WTC11 (cell line): ENCODE data around the gene IFT88. TPM values are rescaled to one million over a fixed set of nuclear protein-coding genes. Genes with fewer than 3 reads are reported as not detected.

Experiments
- ATAC-seq: fragments of 200-7000 bp; cut with Tn5 transposase; 2 replicates; pipeline ENCODE4 v1.10.0; 2021; ENCODE audit warnings: mild to moderate bottlenecking, moderate library complexity
- CTCF ChIA-PET: fragments of 300-600 bp; sonication (Branson Sonifier 250); formaldehyde crosslinking; loops from one replicate; lab custom pipeline; 2021; ENCODE audit warnings: antibody characterized with exemption; lab: Charles Lee
- POLR2A ChIA-PET: fragments of 350-600 bp; sonication (Branson Sonifier 250); formaldehyde crosslinking; loops from one replicate; lab custom pipeline; 2021; ENCODE audit warnings: antibody characterized with exemption; lab: Charles Lee
- DNase-seq: peaks from one replicate; pipeline ENCODE4 v3.0.0; 2021; ENCODE audit warnings: low spot score
- H3K27ac Mint-ChIP-seq: 2 replicates; pipeline ENCODE4 v1.8.0; 2021; ENCODE audit warnings: mixed read lengths
- H3K27me3 Mint-ChIP-seq: 2 replicates; pipeline ENCODE4 v1.8.0; 2021; ENCODE audit warnings: low read depth, mild to moderate bottlenecking, moderate library complexity, mixed read lengths
- H3K36me3 Mint-ChIP-seq: 2 replicates; pipeline ENCODE4 v1.8.0; 2021; ENCODE audit warnings: mixed read lengths
- H3K4me1 Mint-ChIP-seq: 2 replicates; pipeline ENCODE4 v1.8.0; 2022; ENCODE audit warnings: mixed read lengths
- H3K4me3 Mint-ChIP-seq: 2 replicates; pipeline ENCODE4 v1.8.0; 2021; ENCODE audit warnings: mild to moderate bottlenecking, moderate library complexity, mixed read lengths
- H3K9me3 Mint-ChIP-seq: 2 replicates; pipeline ENCODE4 v1.8.0; 2021; ENCODE audit warnings: mixed read lengths
- ELF4 ChIP-seq: sonication (generic); formaldehyde crosslinking; IDR thresholded peaks from 2 replicates; pipeline ENCODE4 v1.8.1; 2022; ENCODE audit warnings: low read depth, mild to moderate bottlenecking, moderate library complexity, missing genetic modification reagents
- ESRRA ChIP-seq: sonication (generic); formaldehyde crosslinking; IDR thresholded peaks from 2 replicates; pipeline ENCODE4 v1.8.1; 2022; ENCODE audit warnings: mild to moderate bottlenecking, missing genetic modification reagents, borderline replicate concordance
- FOXJ3 ChIP-seq: sonication (generic); formaldehyde crosslinking; IDR thresholded peaks from 2 replicates; pipeline ENCODE4 v1.9.0; 2021; ENCODE audit warnings: missing genetic modification reagents, mild to moderate bottlenecking, borderline replicate concordance
- FOXP1 ChIP-seq: sonication (generic); formaldehyde crosslinking; IDR thresholded peaks from 2 replicates; pipeline ENCODE4 v1.8.0; 2022; ENCODE audit warnings: missing genetic modification reagents, mild to moderate bottlenecking, moderate library complexity, borderline replicate concordance
- JUN ChIP-seq: sonication (generic); formaldehyde crosslinking; IDR thresholded peaks from 2 replicates; pipeline ENCODE4 v1.8.0; 2023; ENCODE audit warnings: mild to moderate bottlenecking, missing genetic modification reagents
- MYBL2 ChIP-seq: sonication (generic); formaldehyde crosslinking; IDR thresholded peaks from 2 replicates; pipeline ENCODE4 v1.8.1; 2023; ENCODE audit warnings: mild to moderate bottlenecking, moderate library complexity, missing genetic modification reagents
- NFATC4 ChIP-seq: fragments of 250-450 bp; sonication (Bioruptor Pico); IDR thresholded peaks from 2 replicates; pipeline ENCODE4 v1.9.0; 2021; ENCODE audit warnings: mild to moderate bottlenecking
- SMAD3 ChIP-seq: sonication (generic); formaldehyde crosslinking; IDR thresholded peaks from 2 replicates; pipeline ENCODE4 v1.8.0; 2022; ENCODE audit warnings: missing genetic modification reagents, mild to moderate bottlenecking, borderline replicate concordance
- TEAD4 ChIP-seq: sonication (generic); formaldehyde crosslinking; IDR thresholded peaks from 2 replicates; pipeline ENCODE4 v1.8.0; 2022; ENCODE audit warnings: mild to moderate bottlenecking, missing genetic modification reagents
- ZNF263 ChIP-seq: sonication (generic); formaldehyde crosslinking; IDR thresholded peaks from 2 replicates; pipeline ENCODE4 v1.8.1; 2022; ENCODE audit warnings: low read depth, mild to moderate bottlenecking, moderate library complexity, missing genetic modification reagents
- ZNF416 ChIP-seq: fragments of 250-450 bp; sonication (Bioruptor Pico); IDR thresholded peaks from 2 replicates; pipeline ENCODE4 v1.9.0; 2021; ENCODE audit warnings: mild to moderate bottlenecking, inconsistent platforms
- total RNA-seq: library from RNA; stranded (reverse); gene quantifications from 3 replicates; pipeline ENCODE4 v1.2.3, GENCODE V29; 2021
- TF ChIP-seq, protein P1 (sequence below): fragments of 250-450 bp; sonication (Bioruptor Pico); IDR thresholded peaks from 2 replicates; pipeline ENCODE4 v1.9.0; 2021; ENCODE audit warnings: mild to moderate bottlenecking, borderline replicate concordance
- TF ChIP-seq, protein P2 (sequence below): sonication (generic); formaldehyde crosslinking; IDR thresholded peaks from 2 replicates; pipeline ENCODE4 v1.8.0; 2022; ENCODE audit warnings: mild to moderate bottlenecking, missing genetic modification reagents
- TF ChIP-seq, protein P3 (sequence below): sonication (generic); formaldehyde crosslinking; IDR thresholded peaks from 2 replicates; pipeline ENCODE4 v1.8.0; 2023; ENCODE audit warnings: missing genetic modification reagents, mild to moderate bottlenecking, borderline replicate concordance
- TF ChIP-seq, protein P4 (sequence below): sonication (generic); formaldehyde crosslinking; IDR thresholded peaks from 2 replicates; pipeline ENCODE4 v1.8.1; 2022; ENCODE audit warnings: mild to moderate bottlenecking, missing genetic modification reagents, moderate library complexity, borderline replicate concordance
- TF ChIP-seq, protein P5 (sequence below): sonication (generic); formaldehyde crosslinking; IDR thresholded peaks from 2 replicates; pipeline ENCODE4 v1.8.0; 2023; ENCODE audit warnings: mild to moderate bottlenecking, missing genetic modification reagents
- TF ChIP-seq, protein P6 (sequence below): sonication (generic); formaldehyde crosslinking; IDR thresholded peaks from 2 replicates; pipeline ENCODE4 v1.8.0; 2022; ENCODE audit warnings: mild to moderate bottlenecking, missing genetic modification reagents

IFT88 gene
- total RNA-seq, 1 experiment from 2014 or later: 6.5 TPM

DNA sequence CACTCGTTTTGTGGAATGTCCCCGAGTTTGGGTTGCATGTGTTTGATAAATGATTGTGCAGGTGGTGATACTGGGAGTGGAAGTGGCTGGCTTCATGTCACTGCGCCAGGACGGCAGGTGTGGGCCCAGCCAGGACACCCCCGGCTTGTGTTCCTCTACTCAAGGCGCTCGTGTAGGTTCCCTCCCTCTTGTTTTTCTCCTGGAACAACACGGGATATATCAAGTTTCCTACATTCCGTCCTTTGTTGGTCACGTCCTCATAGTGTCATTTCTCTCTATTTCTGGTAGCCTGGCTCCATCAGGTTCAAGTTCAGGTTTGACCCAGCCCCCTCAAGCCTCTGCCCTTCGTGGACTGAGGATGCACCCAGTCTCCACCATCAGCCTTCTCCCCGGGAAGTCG, 152.8 kb downstream of the IFT88 start (continued):
- TF ChIP-seq, protein P1, sequence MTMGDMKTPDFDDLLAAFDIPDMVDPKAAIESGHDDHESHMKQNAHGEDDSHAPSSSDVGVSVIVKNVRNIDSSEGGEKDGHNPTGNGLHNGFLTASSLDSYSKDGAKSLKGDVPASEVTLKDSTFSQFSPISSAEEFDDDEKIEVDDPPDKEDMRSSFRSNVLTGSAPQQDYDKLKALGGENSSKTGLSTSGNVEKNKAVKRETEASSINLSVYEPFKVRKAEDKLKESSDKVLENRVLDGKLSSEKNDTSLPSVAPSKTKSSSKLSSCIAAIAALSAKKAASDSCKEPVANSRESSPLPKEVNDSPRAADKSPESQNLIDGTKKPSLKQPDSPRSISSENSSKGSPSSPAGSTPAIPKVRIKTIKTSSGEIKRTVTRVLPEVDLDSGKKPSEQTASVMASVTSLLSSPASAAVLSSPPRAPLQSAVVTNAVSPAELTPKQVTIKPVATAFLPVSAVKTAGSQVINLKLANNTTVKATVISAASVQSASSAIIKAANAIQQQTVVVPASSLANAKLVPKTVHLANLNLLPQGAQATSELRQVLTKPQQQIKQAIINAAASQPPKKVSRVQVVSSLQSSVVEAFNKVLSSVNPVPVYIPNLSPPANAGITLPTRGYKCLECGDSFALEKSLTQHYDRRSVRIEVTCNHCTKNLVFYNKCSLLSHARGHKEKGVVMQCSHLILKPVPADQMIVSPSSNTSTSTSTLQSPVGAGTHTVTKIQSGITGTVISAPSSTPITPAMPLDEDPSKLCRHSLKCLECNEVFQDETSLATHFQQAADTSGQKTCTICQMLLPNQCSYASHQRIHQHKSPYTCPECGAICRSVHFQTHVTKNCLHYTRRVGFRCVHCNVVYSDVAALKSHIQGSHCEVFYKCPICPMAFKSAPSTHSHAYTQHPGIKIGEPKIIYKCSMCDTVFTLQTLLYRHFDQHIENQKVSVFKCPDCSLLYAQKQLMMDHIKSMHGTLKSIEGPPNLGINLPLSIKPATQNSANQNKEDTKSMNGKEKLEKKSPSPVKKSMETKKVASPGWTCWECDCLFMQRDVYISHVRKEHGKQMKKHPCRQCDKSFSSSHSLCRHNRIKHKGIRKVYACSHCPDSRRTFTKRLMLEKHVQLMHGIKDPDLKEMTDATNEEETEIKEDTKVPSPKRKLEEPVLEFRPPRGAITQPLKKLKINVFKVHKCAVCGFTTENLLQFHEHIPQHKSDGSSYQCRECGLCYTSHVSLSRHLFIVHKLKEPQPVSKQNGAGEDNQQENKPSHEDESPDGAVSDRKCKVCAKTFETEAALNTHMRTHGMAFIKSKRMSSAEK (CRISPR knock-in tag): no peak
- TF ChIP-seq, protein P2, sequence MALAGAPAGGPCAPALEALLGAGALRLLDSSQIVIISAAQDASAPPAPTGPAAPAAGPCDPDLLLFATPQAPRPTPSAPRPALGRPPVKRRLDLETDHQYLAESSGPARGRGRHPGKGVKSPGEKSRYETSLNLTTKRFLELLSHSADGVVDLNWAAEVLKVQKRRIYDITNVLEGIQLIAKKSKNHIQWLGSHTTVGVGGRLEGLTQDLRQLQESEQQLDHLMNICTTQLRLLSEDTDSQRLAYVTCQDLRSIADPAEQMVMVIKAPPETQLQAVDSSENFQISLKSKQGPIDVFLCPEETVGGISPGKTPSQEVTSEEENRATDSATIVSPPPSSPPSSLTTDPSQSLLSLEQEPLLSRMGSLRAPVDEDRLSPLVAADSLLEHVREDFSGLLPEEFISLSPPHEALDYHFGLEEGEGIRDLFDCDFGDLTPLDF (CRISPR knock-in tag): no peak
- TF ChIP-seq, all 79 proteins: peak for 0

DNA sequence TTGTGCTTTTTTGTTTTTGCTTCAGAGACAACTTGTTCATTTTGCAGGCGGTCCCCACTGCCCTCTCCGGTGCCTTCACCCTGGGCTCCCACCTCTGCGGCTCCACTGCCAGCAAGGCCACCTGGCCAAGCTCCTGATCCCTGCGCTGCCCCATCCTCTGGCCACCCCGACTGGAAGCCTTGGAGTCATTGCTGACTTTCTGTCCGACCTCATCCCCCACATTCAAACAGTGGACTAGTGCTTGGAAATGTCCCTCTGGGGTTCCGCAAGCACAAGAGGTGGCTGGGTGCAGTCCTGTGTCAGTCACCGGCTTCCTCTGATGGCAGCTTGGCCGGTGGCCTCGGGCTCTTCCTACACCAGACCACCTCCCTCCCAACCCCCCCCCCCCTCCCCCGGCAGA, 153.5 kb downstream of the IFT88 start:
- Mint-ChIP-seq H3K9me3 (no peaks in the 10 kb centered on the region), H3K4me1 (peaks cover 23% of the 10 kb centered on the region), H3K36me3 (no peaks in the 10 kb centered on the region), H3K27me3 (peaks cover 12% of the 10 kb centered on the region), H3K27ac (no peak overlapping the region), H3K4me3 (no peak overlapping the region)
- DNase-seq: no peak
- ATAC-seq: no peak
- CTCF ChIA-PET: interaction anchor here (0.6 to 1.3 kb wide), 2 partner anchors 228 to 567 kb away, joined by 4 read pairs; no protein-coding TSS in a partner anchor
- POLR2A ChIA-PET: no interaction called here
- TF ChIP-seq, protein P3, sequence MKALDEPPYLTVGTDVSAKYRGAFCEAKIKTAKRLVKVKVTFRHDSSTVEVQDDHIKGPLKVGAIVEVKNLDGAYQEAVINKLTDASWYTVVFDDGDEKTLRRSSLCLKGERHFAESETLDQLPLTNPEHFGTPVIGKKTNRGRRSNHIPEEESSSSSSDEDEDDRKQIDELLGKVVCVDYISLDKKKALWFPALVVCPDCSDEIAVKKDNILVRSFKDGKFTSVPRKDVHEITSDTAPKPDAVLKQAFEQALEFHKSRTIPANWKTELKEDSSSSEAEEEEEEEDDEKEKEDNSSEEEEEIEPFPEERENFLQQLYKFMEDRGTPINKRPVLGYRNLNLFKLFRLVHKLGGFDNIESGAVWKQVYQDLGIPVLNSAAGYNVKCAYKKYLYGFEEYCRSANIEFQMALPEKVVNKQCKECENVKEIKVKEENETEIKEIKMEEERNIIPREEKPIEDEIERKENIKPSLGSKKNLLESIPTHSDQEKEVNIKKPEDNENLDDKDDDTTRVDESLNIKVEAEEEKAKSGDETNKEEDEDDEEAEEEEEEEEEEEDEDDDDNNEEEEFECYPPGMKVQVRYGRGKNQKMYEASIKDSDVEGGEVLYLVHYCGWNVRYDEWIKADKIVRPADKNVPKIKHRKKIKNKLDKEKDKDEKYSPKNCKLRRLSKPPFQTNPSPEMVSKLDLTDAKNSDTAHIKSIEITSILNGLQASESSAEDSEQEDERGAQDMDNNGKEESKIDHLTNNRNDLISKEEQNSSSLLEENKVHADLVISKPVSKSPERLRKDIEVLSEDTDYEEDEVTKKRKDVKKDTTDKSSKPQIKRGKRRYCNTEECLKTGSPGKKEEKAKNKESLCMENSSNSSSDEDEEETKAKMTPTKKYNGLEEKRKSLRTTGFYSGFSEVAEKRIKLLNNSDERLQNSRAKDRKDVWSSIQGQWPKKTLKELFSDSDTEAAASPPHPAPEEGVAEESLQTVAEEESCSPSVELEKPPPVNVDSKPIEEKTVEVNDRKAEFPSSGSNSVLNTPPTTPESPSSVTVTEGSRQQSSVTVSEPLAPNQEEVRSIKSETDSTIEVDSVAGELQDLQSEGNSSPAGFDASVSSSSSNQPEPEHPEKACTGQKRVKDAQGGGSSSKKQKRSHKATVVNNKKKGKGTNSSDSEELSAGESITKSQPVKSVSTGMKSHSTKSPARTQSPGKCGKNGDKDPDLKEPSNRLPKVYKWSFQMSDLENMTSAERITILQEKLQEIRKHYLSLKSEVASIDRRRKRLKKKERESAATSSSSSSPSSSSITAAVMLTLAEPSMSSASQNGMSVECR (CRISPR knock-in tag): no peak
- TF ChIP-seq ZNF416 (CRISPR knock-in tag) (no peak), JUN (CRISPR knock-in tag) (no peak), ZNF263 (CRISPR knock-in tag) (no peak), ESRRA (no peak), SMAD3 (CRISPR knock-in tag) (no peak), FOXJ3 (CRISPR knock-in tag) (no peak), TEAD4 (CRISPR knock-in tag) (no peak), MYBL2 (CRISPR knock-in tag) (no peak), NFATC4 (no peak), ELF4 (CRISPR knock-in tag) (no peak), FOXP1 (CRISPR knock-in tag) (no peak)
- TF ChIP-seq, protein P1 (CRISPR knock-in tag): no peak
- TF ChIP-seq, protein P4, sequence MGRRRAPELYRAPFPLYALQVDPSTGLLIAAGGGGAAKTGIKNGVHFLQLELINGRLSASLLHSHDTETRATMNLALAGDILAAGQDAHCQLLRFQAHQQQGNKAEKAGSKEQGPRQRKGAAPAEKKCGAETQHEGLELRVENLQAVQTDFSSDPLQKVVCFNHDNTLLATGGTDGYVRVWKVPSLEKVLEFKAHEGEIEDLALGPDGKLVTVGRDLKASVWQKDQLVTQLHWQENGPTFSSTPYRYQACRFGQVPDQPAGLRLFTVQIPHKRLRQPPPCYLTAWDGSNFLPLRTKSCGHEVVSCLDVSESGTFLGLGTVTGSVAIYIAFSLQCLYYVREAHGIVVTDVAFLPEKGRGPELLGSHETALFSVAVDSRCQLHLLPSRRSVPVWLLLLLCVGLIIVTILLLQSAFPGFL (CRISPR knock-in tag): no peak
- TF ChIP-seq, protein P5, sequence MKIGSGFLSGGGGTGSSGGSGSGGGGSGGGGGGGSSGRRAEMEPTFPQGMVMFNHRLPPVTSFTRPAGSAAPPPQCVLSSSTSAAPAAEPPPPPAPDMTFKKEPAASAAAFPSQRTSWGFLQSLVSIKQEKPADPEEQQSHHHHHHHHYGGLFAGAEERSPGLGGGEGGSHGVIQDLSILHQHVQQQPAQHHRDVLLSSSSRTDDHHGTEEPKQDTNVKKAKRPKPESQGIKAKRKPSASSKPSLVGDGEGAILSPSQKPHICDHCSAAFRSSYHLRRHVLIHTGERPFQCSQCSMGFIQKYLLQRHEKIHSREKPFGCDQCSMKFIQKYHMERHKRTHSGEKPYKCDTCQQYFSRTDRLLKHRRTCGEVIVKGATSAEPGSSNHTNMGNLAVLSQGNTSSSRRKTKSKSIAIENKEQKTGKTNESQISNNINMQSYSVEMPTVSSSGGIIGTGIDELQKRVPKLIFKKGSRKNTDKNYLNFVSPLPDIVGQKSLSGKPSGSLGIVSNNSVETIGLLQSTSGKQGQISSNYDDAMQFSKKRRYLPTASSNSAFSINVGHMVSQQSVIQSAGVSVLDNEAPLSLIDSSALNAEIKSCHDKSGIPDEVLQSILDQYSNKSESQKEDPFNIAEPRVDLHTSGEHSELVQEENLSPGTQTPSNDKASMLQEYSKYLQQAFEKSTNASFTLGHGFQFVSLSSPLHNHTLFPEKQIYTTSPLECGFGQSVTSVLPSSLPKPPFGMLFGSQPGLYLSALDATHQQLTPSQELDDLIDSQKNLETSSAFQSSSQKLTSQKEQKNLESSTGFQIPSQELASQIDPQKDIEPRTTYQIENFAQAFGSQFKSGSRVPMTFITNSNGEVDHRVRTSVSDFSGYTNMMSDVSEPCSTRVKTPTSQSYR (CRISPR knock-in tag): no peak
- TF ChIP-seq, protein P6, sequence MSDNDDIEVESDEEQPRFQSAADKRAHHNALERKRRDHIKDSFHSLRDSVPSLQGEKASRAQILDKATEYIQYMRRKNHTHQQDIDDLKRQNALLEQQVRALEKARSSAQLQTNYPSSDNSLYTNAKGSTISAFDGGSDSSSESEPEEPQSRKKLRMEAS (CRISPR knock-in tag): no peak
